Muscle layer of duodenum (tissue), 2 donors: Measurements from ENCODE around the gene TFEB.

Experiments used
- H3K27ac ChIP-seq: one replicate; pipeline ENCODE4 v1.7.0; 2013; ENCODE audit warnings: mild to moderate bottlenecking, low read length
- H3K27me3 ChIP-seq: one replicate; pipeline ENCODE4 v1.7.0; 2013; ENCODE audit warnings: low read depth, mild to moderate bottlenecking, control low read depth, low read length
- H3K36me3 ChIP-seq, 2 donors: one replicate each; pipeline ENCODE4 v1.7.0; 2013; ENCODE audit warnings: low read length in 2 of 2, control low read depth in 1 of 2, mild to moderate bottlenecking in 1 of 2; ENCODE audit not compliant: insufficient read depth in 2 of 2, control insufficient read depth in 1 of 2
- H3K4me1 ChIP-seq, 2 donors: one replicate each; pipeline ENCODE4 v1.7.0; 2013; ENCODE audit warnings: low read length in 2 of 2, mild to moderate bottlenecking in 2 of 2, control low read depth in 1 of 2, moderate library complexity in 1 of 2; ENCODE audit not compliant: insufficient read depth in 2 of 2, control insufficient read depth in 1 of 2
- H3K4me3 ChIP-seq, 2 donors: one replicate each; pipeline ENCODE4 v1.7.0; 2013; ENCODE audit warnings: low read length in 2 of 2, low read depth in 1 of 2, mild to moderate bottlenecking in 1 of 2
- H3K9me3 ChIP-seq, 2 donors: one replicate each; pipeline ENCODE4 v1.7.0; 2013; ENCODE audit warnings: low read length in 2 of 2, control low read depth in 1 of 2, mild to moderate bottlenecking in 1 of 2; ENCODE audit not compliant: control insufficient read depth in 1 of 2
- donor health status: healthy.

The TFEB gene

GRCh38 chr6:41689171-41690008, 46.0 kb downstream of the TFEB start:
- H3K9me3 ChIP-seq = no peaks in the 10 kb centered on the region
- peaks cover 29 to 55% of the 10 kb centered on the region in 2 donors for H3K36me3 ChIP-seq
- peaks cover 0 to 15% of the 10 kb centered on the region in 2 donors for H3K4me1 ChIP-seq
- no peak overlapping the region for H3K4me3 ChIP-seq
- no peaks in the 10 kb centered on the region for H3K27me3 ChIP-seq
- H3K27ac ChIP-seq = no peak overlapping the region

GRCh38 chr6:41688256-41688965, 47.0 kb downstream of the TFEB start:
- Histone ChIP-seq H3K4me3 (no peak overlapping the region), H3K27me3 (no peaks in the 10 kb centered on the region), H3K4me1 (peaks cover 0 to 21% of the 10 kb centered on the region in 2 donors), H3K36me3 (peaks cover 29 to 60% of the 10 kb centered on the region in 2 donors), H3K9me3 (no peaks in the 10 kb centered on the region), H3K27ac (no peak overlapping the region)

DNA sequence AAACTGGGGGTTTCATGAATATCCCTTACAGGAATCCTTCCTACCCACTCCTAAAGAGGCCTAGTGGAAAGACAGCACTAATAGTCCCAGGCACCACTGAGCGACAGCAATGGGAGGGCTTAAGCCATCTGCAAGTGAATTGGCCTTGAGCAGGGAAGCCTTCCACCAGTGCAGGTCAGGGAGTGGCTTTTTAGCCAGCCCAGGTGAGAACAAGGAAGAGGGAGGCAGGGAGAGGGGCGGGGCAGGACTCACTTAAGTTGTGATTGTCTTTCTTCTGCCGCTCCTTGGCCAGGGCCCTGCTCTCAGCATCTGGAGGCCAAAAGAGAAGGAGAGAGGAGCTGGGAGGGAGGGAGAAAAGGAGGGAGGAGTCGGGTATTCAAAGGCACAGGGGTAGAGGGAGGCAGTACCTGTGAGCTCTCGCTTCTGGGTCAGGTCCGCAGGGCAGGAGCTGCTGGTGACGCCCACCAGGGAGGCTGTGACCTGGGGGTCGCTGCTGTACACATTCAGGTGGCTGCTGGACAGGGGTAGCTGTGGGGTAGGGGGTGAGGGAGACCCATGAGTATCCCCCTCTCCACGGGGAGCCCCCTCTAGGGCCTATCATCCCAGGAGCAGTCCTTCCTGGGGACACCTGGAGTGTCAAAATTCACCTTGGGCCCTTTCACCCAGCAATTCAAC, 47.8 kb downstream of the TFEB start:
- H3K27me3 ChIP-seq = no peaks in the 10 kb centered on the region
- peaks cover 0 to 29% of the 10 kb centered on the region in 2 donors for H3K4me1 ChIP-seq
- H3K9me3 ChIP-seq = no peaks in the 10 kb centered on the region
- H3K27ac ChIP-seq = no peak overlapping the region
- H3K36me3 ChIP-seq = peaks cover 29 to 60% of the 10 kb centered on the region in 2 donors
- H3K4me3 ChIP-seq = no peak overlapping the region

- H3K27me3 ChIP-seq = no peaks in the 10 kb centered on the region
- H3K9me3 ChIP-seq = no peaks in the 10 kb centered on the region
- H3K27ac ChIP-seq = no peak overlapping the region
- H3K4me3 ChIP-seq = no peak overlapping the region
- peaks cover 0 to 38% of the 10 kb centered on the region in 2 donors for H3K4me1 ChIP-seq
- peaks cover 29 to 54% of the 10 kb centered on the region in 2 donors for H3K36me3 ChIP-seq
Measured at GRCh38 chr6:41685641-41686380, 49.6 kb downstream of the TFEB start.

DNA sequence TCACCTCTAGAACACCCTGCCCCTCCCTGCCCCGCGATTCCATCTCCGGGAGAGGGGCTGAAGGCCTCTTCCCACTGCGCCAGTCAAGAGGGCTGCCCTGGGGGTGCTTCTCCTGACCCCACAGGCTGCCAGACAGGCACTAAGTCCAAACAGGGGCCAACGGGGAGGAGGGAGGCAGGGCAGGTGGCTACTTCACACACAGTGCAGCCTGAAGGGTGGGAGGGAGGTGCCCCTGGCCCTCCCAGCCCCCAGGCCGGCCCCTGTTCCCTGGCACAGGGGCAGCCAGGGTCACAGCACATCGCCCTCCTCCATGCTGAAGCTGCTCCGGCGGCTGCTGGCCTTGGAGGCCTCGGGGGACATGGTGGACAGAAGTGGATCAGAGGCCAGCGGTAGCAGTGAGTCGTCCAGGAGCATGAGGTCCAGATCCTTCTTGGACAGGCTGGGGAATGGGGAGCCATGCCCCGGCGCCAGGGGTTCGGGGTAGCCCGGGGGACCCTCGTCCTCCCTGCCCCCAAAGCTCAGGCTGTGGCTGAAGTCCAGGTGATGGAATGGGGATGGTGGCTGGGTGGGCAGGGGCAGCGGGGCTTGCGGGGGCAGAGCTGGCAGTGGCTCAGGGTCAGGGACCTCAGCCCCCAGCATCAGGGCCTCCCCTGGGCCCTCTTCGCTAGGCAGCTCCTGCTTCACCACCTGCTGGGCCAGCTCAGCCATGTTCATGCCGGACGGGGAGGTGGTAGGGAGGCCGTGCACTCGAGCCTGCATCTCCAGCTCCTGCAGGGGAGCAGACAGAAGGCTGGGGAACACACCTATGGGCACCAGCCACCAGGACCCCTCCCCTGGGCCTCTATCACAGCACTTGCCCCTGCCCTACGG, 50.9 kb downstream of the TFEB start:
- no peaks in the 10 kb centered on the region for H3K9me3 ChIP-seq
- H3K27ac ChIP-seq = no peak overlapping the region
- H3K27me3 ChIP-seq = no peaks in the 10 kb centered on the region
- peaks cover 25 to 44% of the 10 kb centered on the region in 2 donors for H3K36me3 ChIP-seq
- peaks cover 0 to 38% of the 10 kb centered on the region in 2 donors for H3K4me1 ChIP-seq
- H3K4me3 ChIP-seq = no peak overlapping the region

DNA sequence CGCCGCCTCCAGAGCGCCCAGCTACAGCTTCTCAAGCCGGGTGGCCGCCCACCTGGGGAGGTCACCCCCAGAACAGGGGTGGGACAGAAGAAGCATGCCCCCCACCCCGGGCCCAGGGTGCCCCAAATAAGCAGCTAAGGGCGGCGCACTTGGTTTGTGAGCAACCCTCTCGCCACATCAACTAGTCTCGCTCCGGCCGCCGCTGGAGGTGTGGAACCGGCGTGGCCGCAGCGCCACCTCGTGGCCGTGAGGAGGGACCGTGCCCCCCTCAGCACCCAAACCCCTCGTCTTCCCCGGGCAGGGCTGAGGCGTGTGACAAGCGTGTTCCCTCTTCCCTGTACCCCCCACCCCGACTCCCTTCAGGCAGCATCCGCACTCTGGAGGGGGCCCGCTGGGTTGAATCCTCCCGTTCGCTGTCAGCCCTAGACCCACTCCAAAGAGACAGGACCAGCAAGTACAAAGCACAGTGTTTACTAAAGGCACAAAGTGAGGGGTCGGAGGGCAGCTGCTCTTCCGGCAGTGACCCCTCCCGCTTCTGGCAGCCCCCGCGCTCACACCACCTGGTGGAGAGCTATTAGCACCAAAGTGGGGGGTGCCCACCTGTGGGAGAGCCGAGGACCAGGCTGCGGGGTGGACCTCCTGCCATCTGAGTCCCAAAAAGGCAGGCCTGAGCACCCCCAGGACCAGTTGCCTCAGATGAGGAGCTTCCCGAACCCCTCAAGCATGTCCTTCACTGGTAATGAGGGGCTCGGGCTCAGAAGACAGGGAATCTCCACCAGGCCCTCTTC, 51.7 kb downstream of the TFEB start:
- H3K9me3 ChIP-seq = no peaks in the 10 kb centered on the region
- H3K4me1 ChIP-seq = peaks cover 0 to 30% of the 10 kb centered on the region in 2 donors
- H3K27ac ChIP-seq = no peak overlapping the region
- H3K36me3 ChIP-seq = peaks cover 17 to 39% of the 10 kb centered on the region in 2 donors
- H3K27me3 ChIP-seq = no peaks in the 10 kb centered on the region
- peak overlapping the region; percentile 53 to 66 for H3K4me3 ChIP-seq

DNA sequence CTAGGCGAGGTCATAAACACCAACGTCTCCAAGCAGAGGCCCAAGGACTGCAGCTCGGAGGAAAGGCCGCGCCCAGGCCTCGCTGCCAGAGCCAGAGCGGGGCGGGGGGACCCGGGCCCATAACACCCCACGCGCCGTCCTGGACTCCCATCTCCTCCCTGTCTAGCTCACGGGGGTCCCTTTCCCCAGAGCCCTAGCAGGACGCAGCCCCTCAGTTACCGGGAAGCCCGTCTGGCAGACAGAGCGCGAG, 52.2 kb downstream of the TFEB start:
- H3K36me3 ChIP-seq = peaks cover 17 to 39% of the 10 kb centered on the region in 2 donors
- no peaks in the 10 kb centered on the region for H3K27me3 ChIP-seq
- H3K27ac ChIP-seq = no peak overlapping the region
- H3K4me1 ChIP-seq = peaks cover 0 to 27% of the 10 kb centered on the region in 2 donors
- no peaks in the 10 kb centered on the region for H3K9me3 ChIP-seq
- H3K4me3 ChIP-seq = peak overlapping the region; percentile 53 to 66

DNA sequence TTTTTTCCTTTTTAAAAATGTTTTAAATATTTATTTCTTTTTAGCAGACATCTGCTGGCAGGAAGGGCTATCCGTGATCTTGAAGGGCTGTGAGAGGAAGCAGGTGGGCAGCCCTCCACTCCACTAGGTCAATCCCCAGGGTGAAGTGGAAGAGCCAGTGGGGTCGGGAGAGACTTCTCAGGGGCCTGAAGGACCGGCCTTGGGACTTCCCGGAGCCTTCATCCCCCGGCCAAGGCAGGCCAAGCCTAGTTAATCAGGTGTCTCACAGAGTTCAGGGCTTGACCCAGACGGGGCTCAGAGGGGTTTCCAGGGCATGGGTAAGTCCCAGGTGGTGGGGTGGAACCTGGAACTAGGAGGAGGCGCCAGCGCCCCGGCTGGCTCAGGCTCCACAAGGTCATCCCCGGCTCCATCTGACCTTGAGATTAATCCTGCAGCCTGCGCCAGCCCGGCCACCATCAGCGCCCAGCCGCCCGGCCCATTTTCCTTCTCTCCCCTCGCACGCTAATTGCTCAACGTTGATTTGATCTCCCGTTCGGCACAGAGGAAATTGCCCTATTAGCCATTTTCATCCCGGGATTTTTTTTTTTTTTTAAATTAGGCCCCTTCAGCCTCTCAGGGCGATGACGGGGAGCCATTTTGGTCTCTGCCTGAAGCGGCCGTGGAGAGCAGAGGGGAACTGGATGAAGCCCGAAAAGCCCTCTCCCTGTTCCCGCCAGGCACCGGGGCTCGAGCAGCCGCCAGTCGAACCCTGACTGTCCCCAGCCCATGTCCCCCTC, 52.7 kb downstream of the TFEB start:
- Histone ChIP-seq H3K27ac (no peak overlapping the region), H3K4me1 (peaks cover 0 to 23% of the 10 kb centered on the region in 2 donors), H3K27me3 (no peaks in the 10 kb centered on the region), H3K4me3 (peak overlapping the region; percentile 53 to 66), H3K9me3 (no peaks in the 10 kb centered on the region), H3K36me3 (peaks cover 17 to 34% of the 10 kb centered on the region in 2 donors)

DNA sequence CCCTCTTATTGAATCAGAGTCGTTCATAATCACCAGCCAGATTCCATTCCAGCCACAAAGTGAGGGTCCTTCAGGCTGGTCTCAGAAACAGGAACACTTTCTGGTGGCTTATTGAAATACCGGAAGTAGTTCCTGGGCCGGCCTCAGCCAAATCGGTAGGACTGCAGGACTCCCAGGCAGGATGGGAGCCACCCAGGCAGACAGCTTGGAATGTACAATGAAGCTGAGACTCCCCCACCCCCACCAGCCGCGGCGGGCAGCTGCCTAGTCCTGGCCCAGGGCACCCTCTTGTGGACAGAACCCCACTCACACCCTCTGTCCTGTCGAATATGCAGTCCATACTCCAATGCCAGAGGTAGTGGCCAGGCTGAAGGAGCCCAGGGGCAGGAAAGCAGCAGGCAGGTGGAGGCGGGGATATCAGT, 53.3 kb downstream of the TFEB start:
- Histone ChIP-seq H3K27me3 (no peaks in the 10 kb centered on the region), H3K9me3 (no peaks in the 10 kb centered on the region), H3K4me3 (no peak overlapping the region), H3K36me3 (peaks cover 13 to 28% of the 10 kb centered on the region in 2 donors), H3K27ac (no peak overlapping the region), H3K4me1 (peaks cover 0 to 23% of the 10 kb centered on the region in 2 donors)
